WTC11 (cell line): ENCODE measurements around the gene ADM. TPM values are rescaled to one million over a fixed set of nuclear protein-coding genes. Genes with fewer than 3 reads are reported as not detected.

Source experiments
- ATAC-seq: fragments of 200-7000 bp; cut with Tn5 transposase; 2 replicates; pipeline ENCODE4 v1.10.0; 2021; ENCODE audit warnings: mild to moderate bottlenecking, moderate library complexity
- CTCF ChIA-PET: fragments of 300-600 bp; sonication (Branson Sonifier 250); formaldehyde crosslinking; loops from one replicate; lab custom pipeline; 2021; ENCODE audit warnings: antibody characterized with exemption; lab: Charles Lee
- POLR2A ChIA-PET: fragments of 350-600 bp; sonication (Branson Sonifier 250); formaldehyde crosslinking; loops from one replicate; lab custom pipeline; 2021; ENCODE audit warnings: antibody characterized with exemption; lab: Charles Lee
- DNase-seq: peaks from one replicate; pipeline ENCODE4 v3.0.0; 2021; ENCODE audit warnings: low spot score
- H3K27ac Mint-ChIP-seq: 2 replicates; pipeline ENCODE4 v1.8.0; 2021; ENCODE audit warnings: mixed read lengths
- H3K27me3 Mint-ChIP-seq: 2 replicates; pipeline ENCODE4 v1.8.0; 2021; ENCODE audit warnings: low read depth, mild to moderate bottlenecking, moderate library complexity, mixed read lengths
- H3K36me3 Mint-ChIP-seq: 2 replicates; pipeline ENCODE4 v1.8.0; 2021; ENCODE audit warnings: mixed read lengths
- H3K4me1 Mint-ChIP-seq: 2 replicates; pipeline ENCODE4 v1.8.0; 2022; ENCODE audit warnings: mixed read lengths
- H3K4me3 Mint-ChIP-seq: 2 replicates; pipeline ENCODE4 v1.8.0; 2021; ENCODE audit warnings: mild to moderate bottlenecking, moderate library complexity, mixed read lengths
- H3K9me3 Mint-ChIP-seq: 2 replicates; pipeline ENCODE4 v1.8.0; 2021; ENCODE audit warnings: mixed read lengths
- CREM ChIP-seq: sonication (generic); formaldehyde crosslinking; IDR thresholded peaks from 2 replicates; pipeline ENCODE4 v1.8.1; 2022; ENCODE audit warnings: mild to moderate bottlenecking, missing genetic modification reagents, moderate library complexity
- ESRRA ChIP-seq: sonication (generic); formaldehyde crosslinking; IDR thresholded peaks from 2 replicates; pipeline ENCODE4 v1.8.1; 2022; ENCODE audit warnings: mild to moderate bottlenecking, missing genetic modification reagents, borderline replicate concordance
- FOXJ3 ChIP-seq: sonication (generic); formaldehyde crosslinking; IDR thresholded peaks from 2 replicates; pipeline ENCODE4 v1.9.0; 2021; ENCODE audit warnings: missing genetic modification reagents, mild to moderate bottlenecking, borderline replicate concordance
- FOXK1 ChIP-seq: sonication (generic); formaldehyde crosslinking; IDR thresholded peaks from 2 replicates; pipeline ENCODE4 v1.8.0; 2022; ENCODE audit warnings: mild to moderate bottlenecking, moderate library complexity, missing genetic modification reagents
- GRHL2 ChIP-seq: fragments of 250-450 bp; sonication (Bioruptor Pico); IDR thresholded peaks from 2 replicates; pipeline ENCODE4 v1.8.0; 2022; ENCODE audit warnings: mild to moderate bottlenecking, moderate library complexity; ENCODE audit not compliant: insufficient replicate concordance, severe bottlenecking
- GTF2I ChIP-seq: fragments of 250-450 bp; sonication (Bioruptor Pico); conservative IDR thresholded peaks from 2 replicates; pipeline ENCODE4 v1.4.0; 2021; ENCODE audit warnings: mild to moderate bottlenecking
- KAT7 ChIP-seq: sonication (generic); formaldehyde crosslinking; IDR thresholded peaks from 2 replicates; pipeline ENCODE4 v1.8.1; 2023; ENCODE audit warnings: missing genetic modification reagents, mild to moderate bottlenecking, borderline replicate concordance
- NFE2L1 ChIP-seq: sonication (generic); formaldehyde crosslinking; IDR thresholded peaks from 2 replicates; pipeline ENCODE4 v1.8.1; 2023; ENCODE audit warnings: missing genetic modification reagents
- NFYB ChIP-seq: sonication (generic); formaldehyde crosslinking; conservative IDR thresholded peaks from 2 replicates; pipeline ENCODE4 v1.8.0; 2022; ENCODE audit warnings: low read depth, missing genetic modification reagents
- NR1H2 ChIP-seq: sonication (generic); formaldehyde crosslinking; IDR thresholded peaks from 2 replicates; pipeline ENCODE4 v1.9.0; 2021; ENCODE audit warnings: mild to moderate bottlenecking, moderate library complexity, missing genetic modification reagents
- NR3C1 ChIP-seq: sonication (generic); formaldehyde crosslinking; conservative IDR thresholded peaks from 2 replicates; pipeline ENCODE4 v1.8.1; 2023; ENCODE audit warnings: low read depth, mild to moderate bottlenecking, missing genetic modification reagents
- SMAD4 ChIP-seq: sonication (generic); formaldehyde crosslinking; IDR thresholded peaks from 2 replicates; pipeline ENCODE4 v1.8.0; 2022; ENCODE audit warnings: mild to moderate bottlenecking, missing genetic modification reagents
- ZBTB21 ChIP-seq: sonication (generic); formaldehyde crosslinking; IDR thresholded peaks from 2 replicates; pipeline ENCODE4 v1.8.1; 2023; ENCODE audit warnings: mild to moderate bottlenecking, missing genetic modification reagents, borderline replicate concordance
- ZNF138 ChIP-seq: sonication (generic); formaldehyde crosslinking; conservative IDR thresholded peaks from 2 replicates; pipeline ENCODE4 v1.8.1; 2022; ENCODE audit warnings: mild to moderate bottlenecking, moderate library complexity, missing genetic modification reagents
- ZNF416 ChIP-seq: fragments of 250-450 bp; sonication (Bioruptor Pico); IDR thresholded peaks from 2 replicates; pipeline ENCODE4 v1.9.0; 2021; ENCODE audit warnings: mild to moderate bottlenecking, inconsistent platforms
- total RNA-seq: library from RNA; stranded (reverse); gene quantifications from 3 replicates; pipeline ENCODE4 v1.2.3, GENCODE V29; 2021
- TF ChIP-seq, protein P1 (sequence below): sonication (generic); formaldehyde crosslinking; IDR thresholded peaks from 2 replicates; pipeline ENCODE4 v1.8.0; 2022; ENCODE audit warnings: mild to moderate bottlenecking, missing genetic modification reagents
- TF ChIP-seq, protein P2 (sequence below): fragments of 250-450 bp; sonication (Bioruptor Pico); IDR thresholded peaks from 2 replicates; pipeline ENCODE4 v1.9.0; 2021; ENCODE audit warnings: mild to moderate bottlenecking
- TF ChIP-seq, protein P3 (sequence below): sonication (generic); formaldehyde crosslinking; IDR thresholded peaks from 2 replicates; pipeline ENCODE4 v1.8.1; 2022; ENCODE audit warnings: mild to moderate bottlenecking, missing genetic modification reagents, moderate library complexity, borderline replicate concordance
- TF ChIP-seq, protein P4 (sequence below): fragments of 200-600 bp; IDR thresholded peaks from 2 replicates; pipeline ENCODE4 v1.8.0; 2022; ENCODE audit warnings: antibody characterized with exemption
- TF ChIP-seq, protein P5 (sequence below): sonication (generic); formaldehyde crosslinking; IDR thresholded peaks from 2 replicates; pipeline ENCODE4 v1.8.0; 2022; ENCODE audit warnings: mild to moderate bottlenecking, missing genetic modification reagents
- TF ChIP-seq, protein P6 (sequence below): sonication (generic); formaldehyde crosslinking; IDR thresholded peaks from 2 replicates; pipeline ENCODE4 v1.8.1; 2023; ENCODE audit warnings: mild to moderate bottlenecking, missing genetic modification reagents, moderate library complexity
- TF ChIP-seq, protein P7 (sequence below): sonication (generic); formaldehyde crosslinking; IDR thresholded peaks from 2 replicates; pipeline ENCODE4 v1.8.1; 2022; ENCODE audit warnings: mild to moderate bottlenecking, moderate library complexity, missing genetic modification reagents
- TF ChIP-seq, protein P8 (sequence below): sonication (generic); formaldehyde crosslinking; IDR thresholded peaks from 2 replicates; pipeline ENCODE4 v1.8.1; 2023; ENCODE audit warnings: mild to moderate bottlenecking, missing genetic modification reagents, moderate library complexity
- TF ChIP-seq, protein P9 (sequence below): sonication (generic); formaldehyde crosslinking; IDR thresholded peaks from 2 replicates; pipeline ENCODE4 v1.8.0; 2023; ENCODE audit warnings: missing genetic modification reagents

The ADM gene
- total RNA-seq, 1 experiment from 2014 or later: 18.7 TPM

DNA sequence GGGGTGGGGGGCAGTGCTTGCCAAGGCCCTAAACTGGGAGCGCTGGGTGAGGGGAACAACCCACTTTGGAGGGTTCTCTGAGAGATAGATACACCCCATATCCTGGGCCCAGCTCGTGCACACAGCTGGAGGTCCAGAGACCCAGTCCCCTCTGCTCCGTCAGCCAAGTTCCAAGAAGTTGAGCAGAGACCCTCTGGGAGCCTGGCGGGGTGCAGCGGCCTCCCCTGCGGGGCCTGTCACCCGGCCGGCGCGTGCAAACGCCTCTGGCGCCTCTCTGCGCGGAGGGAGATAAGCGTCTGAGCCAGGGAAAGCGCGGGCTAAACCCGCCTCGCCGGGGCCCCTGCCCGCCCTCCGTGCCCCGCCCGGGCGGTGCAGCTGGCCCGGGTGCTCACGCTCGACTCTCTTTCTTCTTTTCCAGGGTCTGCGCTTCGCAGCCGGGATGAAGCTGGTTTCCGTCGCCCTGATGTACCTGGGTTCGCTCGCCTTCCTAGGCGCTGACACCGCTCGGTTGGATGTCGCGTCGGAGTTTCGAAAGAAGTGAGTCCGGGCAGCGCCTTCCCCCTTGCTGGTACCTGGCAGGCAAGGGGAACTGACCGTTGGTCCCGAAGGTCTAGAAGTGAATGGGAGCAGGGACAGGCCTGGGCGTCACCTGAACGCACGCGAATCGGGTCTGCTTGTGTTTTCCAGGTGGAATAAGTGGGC lies 540 bp downstream of the ADM start:
- H3K4me1 Mint-ChIP-seq: peaks cover 40% of the 10 kb centered on the region
- DNase-seq (peak; percentile 40), ATAC-seq (no peak)
- H3K27ac Mint-ChIP-seq: peak overlapping the region; percentile 57; the same call in 1 of the 2 replicates
- no peaks in the 10 kb centered on the region for H3K9me3 Mint-ChIP-seq
- peak overlapping the region; percentile 97 for H3K4me3 Mint-ChIP-seq
- peaks cover 8% of the 10 kb centered on the region for H3K36me3 Mint-ChIP-seq
- ChIA-PET POLR2A (interaction anchor here (0.6 to 6.5 kb wide), 15 partner anchors 10 to 732 kb away, joined by 3 to 37 read pairs (median 3); partner anchors contain the start of genes EIF4G2 and WEE1), CTCF (interaction anchor here (0.6 to 9.9 kb wide), 33 partner anchors 8 to 1277 kb away, joined by 3 to 149 read pairs (median 3); partner anchors contain the start of gene RNF141)
- H3K27me3 Mint-ChIP-seq: peaks cover 59% of the 10 kb centered on the region
- TF ChIP-seq, protein P1, sequence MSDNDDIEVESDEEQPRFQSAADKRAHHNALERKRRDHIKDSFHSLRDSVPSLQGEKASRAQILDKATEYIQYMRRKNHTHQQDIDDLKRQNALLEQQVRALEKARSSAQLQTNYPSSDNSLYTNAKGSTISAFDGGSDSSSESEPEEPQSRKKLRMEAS (CRISPR knock-in tag): no peak
- no peak for TF ChIP-seq NFE2L1 (CRISPR knock-in tag)
- TF ChIP-seq KAT7 (CRISPR knock-in tag): 0 out of 2 replicates have a peak, but pooled peaks have one; percentile 46
- no peak for TF ChIP-seq GTF2I (CRISPR knock-in tag)
- no peak for TF ChIP-seq GRHL2
- TF ChIP-seq ZNF138 (CRISPR knock-in tag): no peak
- 0 out of 2 replicates have a peak, but pooled peaks have one; percentile 21 for TF ChIP-seq FOXK1 (CRISPR knock-in tag)
- TF ChIP-seq, protein P2, sequence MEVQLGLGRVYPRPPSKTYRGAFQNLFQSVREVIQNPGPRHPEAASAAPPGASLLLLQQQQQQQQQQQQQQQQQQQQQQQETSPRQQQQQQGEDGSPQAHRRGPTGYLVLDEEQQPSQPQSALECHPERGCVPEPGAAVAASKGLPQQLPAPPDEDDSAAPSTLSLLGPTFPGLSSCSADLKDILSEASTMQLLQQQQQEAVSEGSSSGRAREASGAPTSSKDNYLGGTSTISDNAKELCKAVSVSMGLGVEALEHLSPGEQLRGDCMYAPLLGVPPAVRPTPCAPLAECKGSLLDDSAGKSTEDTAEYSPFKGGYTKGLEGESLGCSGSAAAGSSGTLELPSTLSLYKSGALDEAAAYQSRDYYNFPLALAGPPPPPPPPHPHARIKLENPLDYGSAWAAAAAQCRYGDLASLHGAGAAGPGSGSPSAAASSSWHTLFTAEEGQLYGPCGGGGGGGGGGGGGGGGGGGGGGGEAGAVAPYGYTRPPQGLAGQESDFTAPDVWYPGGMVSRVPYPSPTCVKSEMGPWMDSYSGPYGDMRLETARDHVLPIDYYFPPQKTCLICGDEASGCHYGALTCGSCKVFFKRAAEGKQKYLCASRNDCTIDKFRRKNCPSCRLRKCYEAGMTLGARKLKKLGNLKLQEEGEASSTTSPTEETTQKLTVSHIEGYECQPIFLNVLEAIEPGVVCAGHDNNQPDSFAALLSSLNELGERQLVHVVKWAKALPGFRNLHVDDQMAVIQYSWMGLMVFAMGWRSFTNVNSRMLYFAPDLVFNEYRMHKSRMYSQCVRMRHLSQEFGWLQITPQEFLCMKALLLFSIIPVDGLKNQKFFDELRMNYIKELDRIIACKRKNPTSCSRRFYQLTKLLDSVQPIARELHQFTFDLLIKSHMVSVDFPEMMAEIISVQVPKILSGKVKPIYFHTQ (CRISPR knock-in tag): no peak
- TF ChIP-seq, protein P3, sequence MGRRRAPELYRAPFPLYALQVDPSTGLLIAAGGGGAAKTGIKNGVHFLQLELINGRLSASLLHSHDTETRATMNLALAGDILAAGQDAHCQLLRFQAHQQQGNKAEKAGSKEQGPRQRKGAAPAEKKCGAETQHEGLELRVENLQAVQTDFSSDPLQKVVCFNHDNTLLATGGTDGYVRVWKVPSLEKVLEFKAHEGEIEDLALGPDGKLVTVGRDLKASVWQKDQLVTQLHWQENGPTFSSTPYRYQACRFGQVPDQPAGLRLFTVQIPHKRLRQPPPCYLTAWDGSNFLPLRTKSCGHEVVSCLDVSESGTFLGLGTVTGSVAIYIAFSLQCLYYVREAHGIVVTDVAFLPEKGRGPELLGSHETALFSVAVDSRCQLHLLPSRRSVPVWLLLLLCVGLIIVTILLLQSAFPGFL (CRISPR knock-in tag): no peak
- TF ChIP-seq, protein P4, sequence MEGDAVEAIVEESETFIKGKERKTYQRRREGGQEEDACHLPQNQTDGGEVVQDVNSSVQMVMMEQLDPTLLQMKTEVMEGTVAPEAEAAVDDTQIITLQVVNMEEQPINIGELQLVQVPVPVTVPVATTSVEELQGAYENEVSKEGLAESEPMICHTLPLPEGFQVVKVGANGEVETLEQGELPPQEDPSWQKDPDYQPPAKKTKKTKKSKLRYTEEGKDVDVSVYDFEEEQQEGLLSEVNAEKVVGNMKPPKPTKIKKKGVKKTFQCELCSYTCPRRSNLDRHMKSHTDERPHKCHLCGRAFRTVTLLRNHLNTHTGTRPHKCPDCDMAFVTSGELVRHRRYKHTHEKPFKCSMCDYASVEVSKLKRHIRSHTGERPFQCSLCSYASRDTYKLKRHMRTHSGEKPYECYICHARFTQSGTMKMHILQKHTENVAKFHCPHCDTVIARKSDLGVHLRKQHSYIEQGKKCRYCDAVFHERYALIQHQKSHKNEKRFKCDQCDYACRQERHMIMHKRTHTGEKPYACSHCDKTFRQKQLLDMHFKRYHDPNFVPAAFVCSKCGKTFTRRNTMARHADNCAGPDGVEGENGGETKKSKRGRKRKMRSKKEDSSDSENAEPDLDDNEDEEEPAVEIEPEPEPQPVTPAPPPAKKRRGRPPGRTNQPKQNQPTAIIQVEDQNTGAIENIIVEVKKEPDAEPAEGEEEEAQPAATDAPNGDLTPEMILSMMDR: no peak
- TF ChIP-seq ZBTB21 (CRISPR knock-in tag): 0 out of 2 replicates have a peak, but pooled peaks have one; percentile 2
- no peak for TF ChIP-seq ESRRA (CRISPR knock-in tag)
- TF ChIP-seq NR3C1: no peak
- TF ChIP-seq NR1H2 (CRISPR knock-in tag): no peak
- no peak for TF ChIP-seq FOXJ3 (CRISPR knock-in tag)
- no peak for TF ChIP-seq NFYB (CRISPR knock-in tag)
- TF ChIP-seq ZNF416 (CRISPR knock-in tag): no peak
- TF ChIP-seq, protein P5, sequence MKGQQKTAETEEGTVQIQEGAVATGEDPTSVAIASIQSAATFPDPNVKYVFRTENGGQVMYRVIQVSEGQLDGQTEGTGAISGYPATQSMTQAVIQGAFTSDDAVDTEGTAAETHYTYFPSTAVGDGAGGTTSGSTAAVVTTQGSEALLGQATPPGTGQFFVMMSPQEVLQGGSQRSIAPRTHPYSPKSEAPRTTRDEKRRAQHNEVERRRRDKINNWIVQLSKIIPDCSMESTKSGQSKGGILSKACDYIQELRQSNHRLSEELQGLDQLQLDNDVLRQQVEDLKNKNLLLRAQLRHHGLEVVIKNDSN: peak; percentile 22; the same call in 1 of the 2 replicates
- TF ChIP-seq, protein P6, sequence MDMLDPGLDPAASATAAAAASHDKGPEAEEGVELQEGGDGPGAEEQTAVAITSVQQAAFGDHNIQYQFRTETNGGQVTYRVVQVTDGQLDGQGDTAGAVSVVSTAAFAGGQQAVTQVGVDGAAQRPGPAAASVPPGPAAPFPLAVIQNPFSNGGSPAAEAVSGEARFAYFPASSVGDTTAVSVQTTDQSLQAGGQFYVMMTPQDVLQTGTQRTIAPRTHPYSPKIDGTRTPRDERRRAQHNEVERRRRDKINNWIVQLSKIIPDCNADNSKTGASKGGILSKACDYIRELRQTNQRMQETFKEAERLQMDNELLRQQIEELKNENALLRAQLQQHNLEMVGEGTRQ (CRISPR knock-in tag): no peak
- TF ChIP-seq, protein P7, sequence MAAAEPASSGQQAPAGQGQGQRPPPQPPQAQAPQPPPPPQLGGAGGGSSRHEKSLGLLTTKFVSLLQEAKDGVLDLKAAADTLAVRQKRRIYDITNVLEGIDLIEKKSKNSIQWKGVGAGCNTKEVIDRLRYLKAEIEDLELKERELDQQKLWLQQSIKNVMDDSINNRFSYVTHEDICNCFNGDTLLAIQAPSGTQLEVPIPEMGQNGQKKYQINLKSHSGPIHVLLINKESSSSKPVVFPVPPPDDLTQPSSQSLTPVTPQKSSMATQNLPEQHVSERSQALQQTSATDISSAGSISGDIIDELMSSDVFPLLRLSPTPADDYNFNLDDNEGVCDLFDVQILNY (CRISPR knock-in tag): 0 out of 2 replicates have a peak, but pooled peaks have one; percentile 28
- TF ChIP-seq, protein P8, sequence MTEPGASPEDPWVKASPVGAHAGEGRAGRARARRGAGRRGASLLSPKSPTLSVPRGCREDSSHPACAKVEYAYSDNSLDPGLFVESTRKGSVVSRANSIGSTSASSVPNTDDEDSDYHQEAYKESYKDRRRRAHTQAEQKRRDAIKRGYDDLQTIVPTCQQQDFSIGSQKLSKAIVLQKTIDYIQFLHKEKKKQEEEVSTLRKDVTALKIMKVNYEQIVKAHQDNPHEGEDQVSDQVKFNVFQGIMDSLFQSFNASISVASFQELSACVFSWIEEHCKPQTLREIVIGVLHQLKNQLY (CRISPR knock-in tag): no peak
- TF ChIP-seq, protein P9, sequence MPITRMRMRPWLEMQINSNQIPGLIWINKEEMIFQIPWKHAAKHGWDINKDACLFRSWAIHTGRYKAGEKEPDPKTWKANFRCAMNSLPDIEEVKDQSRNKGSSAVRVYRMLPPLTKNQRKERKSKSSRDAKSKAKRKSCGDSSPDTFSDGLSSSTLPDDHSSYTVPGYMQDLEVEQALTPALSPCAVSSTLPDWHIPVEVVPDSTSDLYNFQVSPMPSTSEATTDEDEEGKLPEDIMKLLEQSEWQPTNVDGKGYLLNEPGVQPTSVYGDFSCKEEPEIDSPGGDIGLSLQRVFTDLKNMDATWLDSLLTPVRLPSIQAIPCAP (CRISPR knock-in tag): 0 out of 2 replicates have a peak, but pooled peaks have one; percentile 43
- TF ChIP-seq SMAD4 (CRISPR knock-in tag): 0 out of 2 replicates have a peak, but pooled peaks have one; percentile 11
- TF ChIP-seq CREM (CRISPR knock-in tag): peak; percentile 25; the same call in 1 of the 2 replicates
